Measurements from ENCODE around the gene COG4. TPM values are rescaled to one million over a fixed set of nuclear protein-coding genes. Genes with fewer than 3 reads are reported as not detected.

COG4 gene
- total RNA-seq, 1 donor from 2014 or later, result 45.3 TPM

- H3K36me3 ChIP-seq (ENCODE audit: control insufficient read depth, insufficient read depth, low read length), result no peaks in the 10 kb centered on the region
- TF ChIP-seq, protein P1, sequence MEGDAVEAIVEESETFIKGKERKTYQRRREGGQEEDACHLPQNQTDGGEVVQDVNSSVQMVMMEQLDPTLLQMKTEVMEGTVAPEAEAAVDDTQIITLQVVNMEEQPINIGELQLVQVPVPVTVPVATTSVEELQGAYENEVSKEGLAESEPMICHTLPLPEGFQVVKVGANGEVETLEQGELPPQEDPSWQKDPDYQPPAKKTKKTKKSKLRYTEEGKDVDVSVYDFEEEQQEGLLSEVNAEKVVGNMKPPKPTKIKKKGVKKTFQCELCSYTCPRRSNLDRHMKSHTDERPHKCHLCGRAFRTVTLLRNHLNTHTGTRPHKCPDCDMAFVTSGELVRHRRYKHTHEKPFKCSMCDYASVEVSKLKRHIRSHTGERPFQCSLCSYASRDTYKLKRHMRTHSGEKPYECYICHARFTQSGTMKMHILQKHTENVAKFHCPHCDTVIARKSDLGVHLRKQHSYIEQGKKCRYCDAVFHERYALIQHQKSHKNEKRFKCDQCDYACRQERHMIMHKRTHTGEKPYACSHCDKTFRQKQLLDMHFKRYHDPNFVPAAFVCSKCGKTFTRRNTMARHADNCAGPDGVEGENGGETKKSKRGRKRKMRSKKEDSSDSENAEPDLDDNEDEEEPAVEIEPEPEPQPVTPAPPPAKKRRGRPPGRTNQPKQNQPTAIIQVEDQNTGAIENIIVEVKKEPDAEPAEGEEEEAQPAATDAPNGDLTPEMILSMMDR (IDR thresholded peaks at IDR 0.05; ENCODE audit: insufficient read depth, low read length, severe bottlenecking), result no peak
- DNase-seq (ENCODE audit: low read depth) (no peak), FAIRE-seq (no peak)
- no peaks in the 10 kb centered on the region for H3K27me3 ChIP-seq (ENCODE audit: control insufficient read depth, insufficient read depth, low read length)
- peak overlapping the region; percentile 58 for H3K4me3 ChIP-seq (ENCODE audit: low read depth, low read length)
Measured at GRCh38 chr16:70438585-70438968, 84.8 kb downstream of the COG4 start.

- H3K27me3 ChIP-seq (ENCODE audit: control insufficient read depth, insufficient read depth, low read length), result no peaks in the 10 kb centered on the region
- TF ChIP-seq, protein P1 (IDR thresholded peaks at IDR 0.05; ENCODE audit: insufficient read depth, low read length, severe bottlenecking), result no peak
- no peaks in the 10 kb centered on the region for H3K36me3 ChIP-seq (ENCODE audit: control insufficient read depth, insufficient read depth, low read length)
- FAIRE-seq (no peak), DNase-seq (ENCODE audit: low read depth) (no peak)
- H3K4me3 ChIP-seq (ENCODE audit: low read depth, low read length), result peak overlapping the region; percentile 58
Measured at GRCh38 chr16:70437582-70438557, 85.5 kb downstream of the COG4 start.

GRCh38 chr16:70437017-70437581 lies 86.3 kb downstream of the COG4 start:
- FAIRE-seq (no peak), DNase-seq (ENCODE audit: low read depth) (no peak)
- TF ChIP-seq, protein P1 (IDR thresholded peaks at IDR 0.05; ENCODE audit: insufficient read depth, low read length, severe bottlenecking), result no peak
- Histone ChIP-seq H3K36me3 (ENCODE audit: control insufficient read depth, insufficient read depth, low read length) (no peaks in the 10 kb centered on the region), H3K4me3 (ENCODE audit: low read depth, low read length) (no peak overlapping the region), H3K27me3 (ENCODE audit: control insufficient read depth, insufficient read depth, low read length) (no peaks in the 10 kb centered on the region)

DNA sequence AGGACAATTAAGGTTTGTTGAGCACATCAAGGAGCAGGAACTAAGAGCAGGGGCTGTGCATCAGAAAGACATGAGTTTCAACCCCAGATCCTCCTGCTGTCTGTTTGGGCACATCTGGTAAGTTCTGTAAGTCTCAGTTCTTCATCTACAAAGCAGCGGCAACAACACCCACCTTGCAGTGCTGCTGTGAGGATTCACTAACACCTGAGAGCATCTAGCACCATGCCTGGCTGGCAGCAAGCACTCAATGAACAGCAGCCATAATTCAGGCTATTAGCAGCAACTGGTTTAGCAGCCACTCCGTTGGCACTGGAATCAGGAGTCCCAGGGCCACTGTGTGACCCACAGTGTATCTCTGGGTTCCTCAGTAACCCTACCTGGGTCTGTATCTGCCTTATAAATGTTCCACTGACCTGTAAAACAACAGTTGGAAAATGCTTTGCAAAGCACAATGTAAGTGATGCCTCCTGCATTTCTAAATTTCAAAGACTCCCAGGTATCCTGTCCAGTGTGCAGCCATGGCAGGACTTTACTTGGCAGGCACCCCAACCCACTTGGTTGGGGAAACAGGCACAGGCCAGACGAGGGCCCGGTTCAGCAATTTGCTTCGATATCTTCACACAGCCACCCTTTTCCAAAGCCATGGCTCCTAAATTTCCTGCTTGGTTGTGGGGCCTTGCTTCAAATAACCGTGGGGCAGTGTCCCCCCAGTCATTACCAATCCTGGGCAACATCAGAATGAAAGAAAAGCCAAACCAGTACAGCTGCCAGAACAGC lies 88.7 kb downstream of the COG4 start:
- no peak overlapping the region for H3K4me3 ChIP-seq (ENCODE audit: low read depth, low read length)
- H3K27me3 ChIP-seq (ENCODE audit: control insufficient read depth, insufficient read depth, low read length), result no peaks in the 10 kb centered on the region
- no peaks in the 10 kb centered on the region for H3K36me3 ChIP-seq (ENCODE audit: control insufficient read depth, insufficient read depth, low read length)
- TF ChIP-seq, protein P1 (IDR thresholded peaks at IDR 0.05; ENCODE audit: insufficient read depth, low read length, severe bottlenecking), result no peak
- FAIRE-seq (no peak), DNase-seq (ENCODE audit: low read depth) (no peak)

GRCh38 chr16:70433458-70434103 lies 89.8 kb downstream of the COG4 start:
- DNase-seq (ENCODE audit: low read depth) (no peak), FAIRE-seq (no peak)
- Histone ChIP-seq H3K4me3 (ENCODE audit: low read depth, low read length) (no peak overlapping the region), H3K27me3 (ENCODE audit: control insufficient read depth, insufficient read depth, low read length) (no peaks in the 10 kb centered on the region), H3K36me3 (ENCODE audit: control insufficient read depth, insufficient read depth, low read length) (no peaks in the 10 kb centered on the region)
- TF ChIP-seq, protein P1 (IDR thresholded peaks at IDR 0.05; ENCODE audit: insufficient read depth, low read length, severe bottlenecking), result no peak
